Activated CD4-positive, CD25-positive, alpha-beta regulatory T cell treated with anti-CD3 and anti-CD28 coated beads, Interleukin-2, amount 50 U/mL, for 16 hours (primary cell): ENCODE results near the gene IGF2BP2.
"Not testable (repeated sequence)": the region's sequence is repeated elsewhere in the genome, so short reads cannot be mapped to it uniquely, and the experiment has no call there.

ENCODE experiments used
- DNase-seq: peaks from one replicate; pipeline ENCODE4 v3.0.0-alpha.2; 2020; ENCODE audit warnings: low read depth, low spot score

IGF2BP2 gene

DNA sequence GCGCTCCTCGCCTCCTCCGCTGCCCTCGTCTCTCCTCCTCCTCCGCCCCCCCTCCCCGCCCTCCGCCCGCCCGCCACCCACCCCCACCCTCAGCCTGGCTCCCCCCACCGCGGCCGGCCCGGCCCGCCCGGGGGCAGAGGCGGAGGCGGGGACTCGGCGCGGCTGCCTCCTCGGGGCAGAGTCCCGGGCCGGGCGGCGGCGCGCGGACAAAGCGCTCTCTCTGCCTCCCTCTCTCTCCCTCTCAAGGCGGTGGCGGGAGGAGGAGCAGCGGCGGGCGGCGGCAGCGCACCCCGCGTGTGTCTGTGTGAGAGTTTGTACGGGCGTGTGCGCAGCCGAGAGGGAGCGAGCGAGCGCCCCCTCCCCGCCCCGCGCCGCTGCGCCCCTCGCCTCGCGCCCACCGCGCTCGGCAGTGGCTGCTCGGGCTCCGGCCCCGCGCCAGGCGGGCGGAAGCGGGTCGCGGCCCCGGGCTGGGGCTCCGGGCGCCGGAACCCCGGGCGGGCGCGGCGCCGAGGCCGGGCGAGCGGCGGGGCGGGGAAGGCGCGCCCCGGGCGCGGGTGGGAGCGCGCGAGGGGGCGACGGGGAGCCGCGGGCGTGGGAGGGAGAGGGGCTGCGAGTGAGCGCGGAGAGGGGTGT lies at the start of gene IGF2BP2:
TSS of gene IGF2BP2 (minus strand) at position 37 of the 633 bp plus-strand sequence. CDS start 82 bp downstream, outside the sequence.
- DNase-seq = no peak

DNA sequence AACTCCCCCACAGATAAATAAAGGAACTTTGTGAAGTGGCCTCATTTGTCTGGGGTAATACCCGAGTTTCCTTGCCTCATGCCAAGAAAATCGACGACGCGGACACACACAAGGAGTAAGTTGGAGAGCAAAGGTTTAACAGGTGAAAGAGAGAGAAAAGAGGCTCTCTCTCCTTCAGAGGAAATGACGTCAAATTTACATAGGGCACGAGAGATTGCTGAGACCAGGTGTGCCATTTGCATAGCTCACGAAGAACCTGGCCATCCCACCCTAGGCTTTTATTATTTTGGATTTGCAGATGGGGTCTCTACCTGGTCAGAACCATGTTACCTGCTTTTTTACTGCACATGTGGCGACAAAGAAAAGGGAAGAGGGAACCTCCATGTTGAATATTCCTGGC lies 49.3 kb upstream of the IGF2BP2 start:
- no peak for DNase-seq

DNA sequence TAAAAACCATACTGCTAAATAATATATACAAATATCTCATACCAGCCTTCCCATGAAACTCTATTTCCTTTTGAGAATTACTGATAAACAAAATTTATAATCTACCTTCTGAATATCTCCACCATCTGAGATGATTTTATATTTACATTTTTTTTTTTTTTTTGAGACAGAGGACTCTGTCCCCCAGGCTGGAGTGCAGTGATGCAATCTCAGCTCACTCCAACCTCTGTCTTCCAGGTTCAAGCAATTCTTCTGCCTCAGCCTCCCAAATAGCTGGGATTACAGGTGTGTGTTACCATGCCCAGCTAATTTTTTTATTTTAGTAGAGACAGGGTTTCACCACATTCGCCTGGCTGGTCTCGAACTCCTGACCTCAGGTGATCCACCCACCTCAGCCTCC lies 42.8 kb upstream of the IGF2BP2 start:
- DNase-seq = no peak

DNA sequence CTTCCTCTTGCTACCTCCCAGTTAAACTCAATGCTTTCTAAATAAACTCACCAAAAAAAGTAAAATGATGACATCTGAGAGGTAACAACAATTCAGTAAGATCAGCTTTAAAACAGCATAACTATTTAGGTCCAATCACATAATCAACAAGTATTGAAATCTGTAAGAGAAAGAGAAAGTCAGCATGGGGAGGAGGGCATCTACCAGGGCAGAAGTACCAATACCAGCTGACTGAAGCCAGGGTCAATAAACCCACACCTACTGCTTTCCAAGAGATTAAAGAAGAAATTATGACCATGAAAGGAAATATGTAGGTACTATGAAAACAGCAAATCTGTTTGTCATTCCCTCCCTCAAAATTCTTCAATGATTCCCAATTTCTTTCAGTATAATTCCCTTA lies 42.2 kb upstream of the IGF2BP2 start:
- no peak for DNase-seq

DNA sequence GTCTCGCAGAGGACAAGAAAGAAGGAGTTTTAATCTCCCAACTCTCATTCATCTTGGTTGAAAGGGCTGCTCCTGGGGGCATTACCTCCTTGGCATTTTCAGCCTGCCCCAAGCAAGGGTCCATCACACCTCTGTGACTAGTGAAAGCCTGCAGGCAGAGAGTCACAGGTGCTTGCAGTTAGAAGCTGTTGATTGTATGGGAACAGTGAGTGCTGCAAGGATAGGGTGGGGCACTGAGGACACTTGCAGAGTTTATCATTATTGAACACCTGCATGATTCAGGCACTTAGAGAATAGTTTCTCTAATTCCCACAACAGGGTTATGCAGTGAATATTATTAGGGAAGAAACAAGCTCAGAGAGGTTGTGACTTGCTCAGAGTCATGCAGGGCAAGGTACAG lies 41.7 kb upstream of the IGF2BP2 start:
- no peak for DNase-seq

DNA sequence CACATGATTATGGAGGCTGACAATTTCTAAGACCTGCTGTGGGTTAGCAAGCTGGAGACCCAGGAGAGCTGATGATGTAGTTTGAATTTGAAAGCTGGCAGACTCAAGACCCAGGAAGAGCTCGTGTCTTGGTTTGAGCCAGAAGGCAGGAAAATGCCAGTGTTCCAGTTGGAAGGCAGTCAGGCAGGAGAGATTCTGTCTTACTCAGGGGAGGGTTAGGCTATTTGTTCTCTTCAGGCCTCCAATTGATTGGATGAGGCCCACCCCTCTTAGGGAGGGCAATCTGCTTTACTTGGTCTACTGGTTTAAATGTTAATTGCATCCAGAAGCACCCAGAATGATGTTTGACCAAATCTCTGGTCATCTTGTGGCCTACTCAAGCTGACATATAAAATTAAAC lies 40.4 kb upstream of the IGF2BP2 start:
- no peak for DNase-seq

DNA sequence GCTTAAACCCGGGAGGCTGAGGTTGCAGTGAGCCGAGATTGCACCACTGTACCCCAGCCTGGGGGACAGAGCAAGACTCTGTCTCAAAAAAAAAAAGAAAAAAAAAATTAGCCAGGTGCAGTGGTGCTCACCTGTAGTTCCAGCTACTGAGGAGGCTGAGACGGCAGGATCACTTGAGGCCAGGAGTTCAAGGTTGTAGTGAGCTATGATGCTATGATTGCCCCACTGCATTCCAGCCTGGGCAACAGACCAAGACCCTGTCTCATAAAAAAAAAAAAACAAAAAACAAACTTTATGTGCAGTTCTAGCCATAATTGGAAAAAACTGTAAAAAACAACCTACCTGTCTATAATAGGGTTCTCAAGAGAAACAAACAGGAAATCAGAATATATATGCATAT lies 39.9 kb upstream of the IGF2BP2 start:
- DNase-seq = no peak

DNA sequence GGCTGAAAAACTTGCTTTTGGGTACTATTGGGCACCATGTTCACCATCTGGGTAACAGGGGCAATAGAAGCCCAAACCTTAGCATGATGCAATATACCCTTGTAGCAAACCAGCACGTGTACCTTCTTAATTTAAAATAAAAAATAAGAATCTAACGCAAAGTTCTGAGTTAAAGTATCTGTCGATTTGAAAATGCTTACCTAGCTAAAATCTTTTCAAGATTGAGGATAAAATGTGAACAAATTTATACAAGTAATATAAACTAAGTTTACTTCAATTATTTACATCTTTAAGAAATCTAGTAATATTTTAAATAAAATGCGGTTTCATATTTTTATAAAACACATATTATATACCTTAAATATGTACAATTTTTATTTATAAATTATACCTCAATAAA lies 38.1 kb upstream of the IGF2BP2 start:
- DNase-seq = no peak

DNA sequence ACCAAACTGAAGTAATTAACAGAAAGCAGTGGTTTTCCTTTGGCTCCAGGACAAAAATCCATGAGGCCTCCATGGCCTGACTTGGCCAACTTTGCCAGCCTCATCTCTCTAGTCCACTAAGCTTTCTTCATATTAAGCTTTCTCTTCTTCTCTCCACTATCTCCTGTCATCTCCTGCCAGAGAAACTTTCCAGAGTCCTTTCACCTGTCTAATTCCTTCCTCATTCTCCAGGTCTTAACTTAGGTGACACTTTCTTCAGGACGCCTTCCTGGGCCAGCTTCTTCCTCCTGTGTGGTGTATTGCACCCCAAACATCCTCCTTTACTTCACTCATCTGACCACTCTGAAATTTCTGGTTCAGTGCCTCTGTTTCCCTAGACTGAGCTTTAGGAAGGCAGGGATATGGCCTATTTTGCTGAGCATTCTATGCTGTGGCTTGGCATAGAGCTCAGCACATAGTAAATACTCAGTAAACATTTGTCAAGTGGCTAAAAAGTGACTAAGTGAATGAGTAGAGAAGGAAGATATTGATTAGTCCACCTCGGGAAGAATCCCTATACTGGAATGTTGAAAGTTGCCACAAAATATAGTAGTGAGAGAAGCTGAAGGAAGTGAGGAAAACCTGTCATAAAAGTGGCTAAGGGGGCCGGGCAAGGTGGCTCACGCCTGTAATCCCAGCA lies 34.6 kb upstream of the IGF2BP2 start:
- DNase-seq = no peak

DNA sequence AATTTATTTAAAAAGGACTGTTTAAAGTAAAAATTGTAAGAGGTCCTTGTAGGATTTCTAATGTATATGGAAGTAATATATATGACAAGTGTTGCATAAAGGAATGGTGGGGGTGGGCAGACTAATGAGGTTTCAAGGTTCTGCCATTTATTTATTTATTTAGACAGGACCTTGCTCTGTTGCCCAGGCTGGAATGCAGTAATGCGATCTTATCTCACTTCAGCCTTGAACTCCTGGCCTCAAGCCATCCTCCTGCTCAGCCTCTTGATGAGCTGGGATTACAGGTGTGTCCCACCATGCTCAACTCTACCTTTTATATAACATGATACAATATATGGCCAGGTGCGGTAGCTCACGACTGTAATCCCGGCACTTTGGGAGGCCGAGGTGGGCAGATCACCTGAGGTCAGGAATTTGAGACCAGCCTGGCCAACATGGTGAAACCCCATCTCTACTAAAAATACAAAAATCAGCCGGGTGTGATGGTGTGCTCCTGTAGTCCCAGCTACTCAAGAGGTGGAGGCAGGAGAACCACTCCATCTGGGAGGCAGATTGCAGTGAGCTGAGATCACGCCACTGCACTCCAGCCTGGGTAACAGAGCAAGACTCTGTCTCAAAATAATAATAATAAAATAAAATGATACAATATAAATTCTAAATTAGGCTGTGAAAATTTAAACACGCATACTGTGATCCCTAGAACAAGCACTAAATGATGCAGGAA lies 33.8 kb upstream of the IGF2BP2 start:
- no peak for DNase-seq

DNA sequence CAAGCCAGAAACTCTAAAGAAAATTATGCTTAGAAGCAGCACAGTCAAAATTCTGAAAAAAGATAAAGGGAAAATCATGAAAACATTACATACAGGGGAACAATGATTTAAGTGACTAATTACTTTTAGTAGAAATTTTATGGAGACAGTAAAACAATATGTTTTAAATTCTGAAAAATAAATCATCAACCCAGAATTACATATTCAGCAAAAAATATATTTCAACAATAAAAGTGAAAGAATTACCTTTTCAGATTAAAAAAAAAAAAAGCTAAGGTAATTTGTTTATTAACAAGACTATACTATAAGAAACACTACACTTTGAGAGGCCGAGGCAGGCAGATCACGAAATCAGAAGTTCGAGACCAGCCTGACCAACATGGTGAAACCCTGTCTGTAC lies 32.4 kb upstream of the IGF2BP2 start:
- DNase-seq = no peak

DNA sequence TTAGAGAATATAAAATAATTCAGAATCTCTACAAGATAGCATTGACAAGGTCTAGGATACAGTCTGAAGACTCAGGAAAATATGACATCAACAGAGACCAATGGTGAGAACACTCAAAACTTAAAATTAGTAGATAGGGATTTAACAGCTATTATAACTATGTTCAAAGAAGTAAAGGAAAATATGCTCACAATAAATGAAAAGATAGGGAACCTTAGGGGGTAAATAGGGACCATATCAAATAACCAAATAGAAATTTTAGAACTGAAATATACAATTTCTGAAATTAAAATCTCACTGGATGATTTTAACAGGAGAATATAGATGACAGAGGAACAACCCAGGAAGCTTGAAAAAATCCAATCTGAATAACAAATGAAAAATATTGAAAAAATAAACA lies 31.8 kb upstream of the IGF2BP2 start:
- no peak for DNase-seq

DNA sequence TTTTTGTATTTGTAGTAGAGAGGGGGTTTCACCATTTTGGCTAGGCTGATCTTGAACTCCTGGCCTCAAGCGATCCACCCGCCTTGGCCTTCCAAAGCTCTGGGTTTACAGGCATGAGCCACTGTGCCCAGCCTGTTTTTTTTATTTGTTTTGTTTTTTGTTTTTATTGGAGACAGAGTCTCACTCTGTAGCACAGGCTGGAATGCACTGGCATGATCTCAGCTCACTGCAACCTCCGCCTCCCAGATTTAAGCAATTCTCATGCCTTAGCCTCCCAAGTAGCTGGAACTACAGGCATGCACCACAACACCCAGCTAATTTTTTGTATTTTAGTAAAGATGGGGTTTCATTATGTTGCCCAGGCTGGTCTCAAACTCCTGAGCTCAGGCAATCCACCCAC lies 28.9 kb upstream of the IGF2BP2 start:
- DNase-seq = not testable (repeated sequence)

DNA sequence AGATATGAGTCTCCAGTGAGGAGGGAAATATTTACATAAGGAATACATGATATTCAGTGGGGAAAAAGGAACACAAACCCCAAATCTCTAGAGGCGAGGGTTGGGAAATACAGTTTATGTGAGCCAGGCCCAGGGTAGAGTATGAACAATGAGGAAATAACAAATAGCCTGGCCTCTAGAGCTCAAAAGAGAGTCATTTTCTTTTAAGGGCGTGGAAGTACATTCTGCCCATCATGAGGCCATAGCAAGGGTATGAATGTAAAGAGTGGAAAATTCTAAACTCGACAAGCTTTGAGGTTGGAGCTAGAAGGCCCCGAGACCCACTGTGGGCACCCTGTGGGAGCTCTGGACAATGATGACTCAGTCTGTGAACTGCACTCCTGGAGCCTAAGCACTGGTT lies 27.8 kb upstream of the IGF2BP2 start:
- no peak for DNase-seq

DNA sequence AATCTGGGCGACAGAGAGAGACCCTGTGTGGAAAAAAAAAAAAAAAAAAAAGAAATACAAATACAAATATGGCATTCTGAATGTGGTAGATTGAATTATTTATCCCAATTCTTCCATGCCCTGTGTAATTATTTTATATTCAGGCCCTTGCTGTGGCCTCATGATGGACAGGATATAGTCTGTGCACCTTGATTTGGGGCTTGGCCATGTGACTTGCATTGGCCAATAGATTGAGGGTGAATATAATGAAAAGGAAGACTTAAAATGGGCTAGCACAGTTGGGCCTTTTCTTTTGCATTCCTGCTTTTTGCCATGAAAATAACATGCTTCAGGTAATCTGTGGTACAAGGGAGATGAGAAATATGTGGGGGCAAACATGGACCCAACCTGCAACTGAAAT lies 27.1 kb upstream of the IGF2BP2 start:
- DNase-seq = no peak

DNA sequence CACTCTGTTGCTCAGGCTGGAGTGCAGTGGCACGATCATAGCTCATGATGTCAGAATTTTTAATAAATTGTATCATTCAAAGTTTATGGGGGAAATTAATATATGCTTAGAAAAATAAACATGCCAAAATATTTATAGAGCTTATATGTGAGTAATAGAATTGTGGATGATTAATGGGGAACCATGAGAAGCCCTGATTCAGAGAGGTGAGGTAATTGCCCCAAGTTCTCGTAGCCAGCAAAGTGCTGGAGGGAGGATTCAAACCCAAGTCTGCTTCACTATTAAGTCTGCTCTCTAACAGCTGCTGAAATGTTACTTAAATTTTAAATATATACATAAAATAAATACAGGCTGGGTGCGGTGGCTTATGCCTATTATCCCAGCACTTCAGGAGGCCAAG lies 26.2 kb upstream of the IGF2BP2 start:
- DNase-seq = no peak

DNA sequence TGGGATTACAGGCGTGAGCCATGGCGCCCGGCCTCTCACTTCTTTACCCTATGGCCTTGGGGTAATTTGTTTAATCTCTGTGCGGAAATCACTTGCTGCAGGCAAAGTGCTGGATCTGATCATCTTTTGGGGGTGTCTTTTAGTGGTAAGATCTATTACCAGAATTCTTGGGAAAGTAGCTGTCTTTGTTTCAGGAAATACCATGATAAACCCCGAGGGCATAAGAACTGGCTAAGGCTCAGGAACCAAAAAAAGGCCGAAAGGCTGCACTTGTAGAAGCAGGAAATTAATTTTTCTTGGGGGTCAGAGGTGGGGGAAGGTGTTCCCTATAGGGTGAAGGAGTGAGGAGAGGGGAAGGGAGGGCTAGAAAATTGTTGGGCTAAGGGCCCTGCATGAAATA lies 22.7 kb upstream of the IGF2BP2 start:
- no peak for DNase-seq

DNA sequence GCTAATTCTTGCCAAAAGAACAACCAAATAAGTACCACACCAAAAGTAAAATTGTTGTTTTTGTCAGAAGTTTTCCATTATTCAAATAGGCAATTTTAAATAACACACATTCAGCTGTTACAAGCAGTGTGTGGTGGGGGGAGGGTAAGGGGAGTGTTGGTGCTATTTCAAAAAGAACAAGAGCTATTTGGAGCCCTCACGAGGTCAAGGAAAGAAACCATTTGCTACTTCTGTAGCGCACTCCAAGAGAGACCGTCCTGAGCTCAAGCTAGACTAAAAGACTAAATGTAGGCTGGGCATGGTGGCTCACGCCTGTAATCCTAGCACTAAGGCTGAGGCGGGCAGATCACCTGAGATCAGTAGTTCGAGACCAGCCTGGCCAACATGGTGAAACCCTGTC lies 21.2 kb upstream of the IGF2BP2 start:
- no peak for DNase-seq

DNA sequence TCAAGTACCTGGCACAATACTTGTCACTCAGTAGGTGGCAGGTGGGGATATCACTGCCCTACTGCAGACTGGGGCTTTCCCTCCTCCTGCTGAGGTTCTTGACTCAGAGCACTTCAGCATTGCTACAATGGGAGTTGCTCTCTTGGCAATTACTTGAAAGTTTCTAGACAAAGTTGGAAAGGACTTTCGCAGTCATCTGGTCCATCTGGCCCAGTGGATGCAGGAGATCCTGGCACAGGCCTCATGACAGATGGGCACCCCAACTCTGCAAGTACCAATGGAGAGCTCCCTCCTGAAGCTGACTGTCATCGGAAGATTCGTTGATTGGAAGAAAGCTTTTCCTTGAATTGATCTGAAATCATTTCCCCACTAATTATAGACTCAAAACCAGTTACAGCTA lies 19.2 kb upstream of the IGF2BP2 start:
- DNase-seq = no peak

DNA sequence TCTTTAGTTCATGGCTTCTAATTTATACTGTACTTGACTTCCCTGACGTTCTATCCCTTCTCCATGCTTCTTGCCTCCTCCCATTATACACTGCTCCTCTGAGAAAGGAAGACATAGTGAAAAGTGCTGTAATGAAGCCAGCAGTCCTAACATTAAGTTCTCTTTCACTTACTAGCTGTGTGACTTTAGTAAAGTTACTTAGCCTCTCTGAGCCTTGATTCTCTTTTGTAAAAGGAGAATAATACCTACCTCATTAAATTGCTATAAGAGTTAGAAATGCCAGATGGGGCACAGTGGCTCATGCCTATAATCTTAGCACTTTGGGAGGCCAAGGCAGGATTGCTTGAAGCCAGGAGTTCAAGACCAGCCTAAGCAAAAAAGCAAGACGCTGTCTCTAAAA lies 18.8 kb upstream of the IGF2BP2 start:
- no peak for DNase-seq

DNA sequence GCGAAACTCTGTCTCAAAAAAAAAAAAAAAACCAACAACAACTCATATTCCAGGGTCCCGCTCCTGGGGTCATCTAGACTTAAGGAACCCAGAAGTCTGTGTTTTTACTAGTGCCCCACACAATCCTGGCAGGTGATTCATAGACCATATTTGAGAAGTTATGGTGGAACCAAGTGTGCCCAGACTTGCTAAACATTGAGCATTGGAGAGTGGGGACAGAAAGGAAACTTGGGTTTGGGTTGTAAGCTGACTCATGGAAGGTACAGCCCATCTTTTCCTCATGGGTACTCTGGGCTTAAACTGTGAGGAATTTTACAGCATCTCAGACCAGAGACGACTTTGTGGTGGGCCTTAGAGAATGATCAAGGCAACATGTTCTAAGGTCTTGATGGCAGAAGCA lies 18.3 kb upstream of the IGF2BP2 start:
- DNase-seq = no peak

DNA sequence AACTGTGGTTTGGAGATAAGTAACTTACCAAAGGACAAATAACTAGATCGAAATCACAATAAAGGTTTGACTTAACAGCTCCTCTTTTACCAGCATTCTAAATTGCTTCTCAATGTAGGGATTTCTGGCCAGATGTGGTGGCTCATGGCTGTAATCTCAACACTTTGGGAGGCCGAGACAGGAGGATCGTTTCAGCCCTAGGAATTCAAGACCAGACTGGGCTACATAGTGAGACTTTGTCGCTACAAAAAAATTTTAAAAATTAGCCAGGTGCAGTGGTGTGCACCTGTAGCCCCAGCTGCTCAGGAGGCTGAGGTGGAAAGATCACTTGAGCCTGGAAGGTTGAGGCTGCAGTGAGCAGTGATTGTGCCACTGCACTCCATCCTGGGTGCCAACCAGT lies 17.4 kb upstream of the IGF2BP2 start:
- DNase-seq = no peak

DNA sequence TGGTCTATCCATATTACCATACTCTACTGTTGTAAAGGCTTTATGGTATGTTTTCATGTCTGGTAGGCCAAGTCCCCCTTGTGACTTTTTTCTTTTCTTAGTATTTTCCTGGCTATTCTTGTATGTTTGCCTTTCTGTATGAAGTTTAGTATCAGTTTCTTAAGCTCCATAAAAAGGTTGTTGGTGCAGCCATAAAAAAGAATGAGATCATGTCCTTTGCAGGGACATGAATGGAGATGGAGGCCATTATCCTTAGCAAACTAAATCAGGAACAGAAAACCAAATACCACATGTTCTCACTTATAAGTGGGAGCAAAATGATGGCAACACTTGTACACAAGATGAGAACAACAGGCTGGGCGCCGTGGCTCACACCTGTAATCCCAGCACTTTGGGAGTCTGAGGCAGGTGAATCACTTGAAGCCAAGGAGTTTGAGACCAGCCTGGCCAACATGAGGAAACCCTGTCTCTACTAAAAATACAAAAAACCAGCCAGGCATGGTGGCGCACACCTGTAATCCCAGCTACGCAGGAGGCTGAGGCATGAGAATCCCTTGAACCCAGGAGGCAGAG lies 13.7 kb upstream of the IGF2BP2 start:
- DNase-seq = not testable (repeated sequence)
